ENCODE data around the gene SLC15A4. TPM values are rescaled to one million over a fixed set of nuclear protein-coding genes. Genes with fewer than 3 reads are reported as not detected.
"Not testable (repeated sequence)": the region's sequence is repeated elsewhere in the genome, so short reads cannot be mapped to it uniquely, and the experiment has no call there.

SLC15A4 gene
- total RNA-seq, 1 donor from 2014 or later: 29.3 TPM

- no peaks in the 10 kb centered on the region for H3K36me3 Mint-ChIP-seq (ENCODE audit: unreplicated experiment)
- H3K4me3 Mint-ChIP-seq (ENCODE audit: unreplicated experiment): no peak overlapping the region
- peaks cover 37% of the 10 kb centered on the region for H3K27me3 Mint-ChIP-seq (ENCODE audit: unreplicated experiment)
- no peak overlapping the region for H3K27ac Mint-ChIP-seq (ENCODE audit: unreplicated experiment)
- peaks cover 2% of the 10 kb centered on the region for H3K4me1 Mint-ChIP-seq (ENCODE audit: unreplicated experiment)
- no peaks in the 10 kb centered on the region for H3K9me3 Mint-ChIP-seq (ENCODE audit: unreplicated experiment)
- no peak for TF ChIP-seq CTCF (IDR thresholded peaks at IDR 0.05)
- DNase-seq (ENCODE audit: extremely low spot score, unreplicated experiment): no peak
Observed at GRCh38 chr12:128856035-128856790, 32.5 kb upstream of the SLC15A4 start.

GRCh38 chr12:128853600-128854197, 29.9 kb upstream of the SLC15A4 start:
- no peak for TF ChIP-seq CTCF (IDR thresholded peaks at IDR 0.05)
- no peak overlapping the region for H3K27ac Mint-ChIP-seq (ENCODE audit: unreplicated experiment)
- no peak for DNase-seq (ENCODE audit: extremely low spot score, unreplicated experiment)
- H3K4me3 Mint-ChIP-seq (ENCODE audit: unreplicated experiment): no peak overlapping the region
- peaks cover 35% of the 10 kb centered on the region for H3K27me3 Mint-ChIP-seq (ENCODE audit: unreplicated experiment)
- H3K9me3 Mint-ChIP-seq (ENCODE audit: unreplicated experiment): no peaks in the 10 kb centered on the region
- H3K36me3 Mint-ChIP-seq (ENCODE audit: unreplicated experiment): no peaks in the 10 kb centered on the region
- peaks cover 2% of the 10 kb centered on the region for H3K4me1 Mint-ChIP-seq (ENCODE audit: unreplicated experiment)

GRCh38 chr12:128852885-128853599, 29.3 kb upstream of the SLC15A4 start, which contains the start of gene GLT1D1:
TSS of gene GLT1D1 (plus strand) at chr12:128853478. CDS start at chr12:128853582, 104 bp downstream.
- Mint-ChIP-seq H3K27ac (ENCODE audit: unreplicated experiment) (no peak within 1 kb of the TSS), H3K4me3 (ENCODE audit: unreplicated experiment) (no peak within 1 kb of the TSS), H3K27me3 (ENCODE audit: unreplicated experiment) (peaks cover 35% of the 10 kb centered on the region), H3K4me1 (ENCODE audit: unreplicated experiment) (peaks cover 2% of the 10 kb centered on the region), H3K9me3 (ENCODE audit: unreplicated experiment) (no peaks in the 10 kb centered on the region), H3K36me3 (ENCODE audit: unreplicated experiment) (no peaks in the 10 kb centered on the region)
- no peak for DNase-seq (ENCODE audit: extremely low spot score, unreplicated experiment)
- TF ChIP-seq CTCF (IDR thresholded peaks at IDR 0.05): no peak

GRCh38 chr12:128852026-128852698, 28.4 kb upstream of the SLC15A4 start:
- no peak overlapping the region for H3K4me3 Mint-ChIP-seq (ENCODE audit: unreplicated experiment)
- H3K27ac Mint-ChIP-seq (ENCODE audit: unreplicated experiment): no peak overlapping the region
- no peaks in the 10 kb centered on the region for H3K36me3 Mint-ChIP-seq (ENCODE audit: unreplicated experiment)
- peaks cover 29% of the 10 kb centered on the region for H3K27me3 Mint-ChIP-seq (ENCODE audit: unreplicated experiment)
- TF ChIP-seq CTCF (IDR thresholded peaks at IDR 0.05): no peak
- H3K9me3 Mint-ChIP-seq (ENCODE audit: unreplicated experiment): no peaks in the 10 kb centered on the region
- H3K4me1 Mint-ChIP-seq (ENCODE audit: unreplicated experiment): peaks cover 2% of the 10 kb centered on the region
- no peak for DNase-seq (ENCODE audit: extremely low spot score, unreplicated experiment)

- H3K4me3 Mint-ChIP-seq (ENCODE audit: unreplicated experiment); H3K4me1 Mint-ChIP-seq (ENCODE audit: unreplicated experiment); DNase-seq (ENCODE audit: extremely low spot score, unreplicated experiment); H3K9me3 Mint-ChIP-seq (ENCODE audit: unreplicated experiment); H3K27ac Mint-ChIP-seq (ENCODE audit: unreplicated experiment); H3K36me3 Mint-ChIP-seq (ENCODE audit: unreplicated experiment): not testable (repeated sequence)
- H3K27me3 Mint-ChIP-seq (ENCODE audit: unreplicated experiment): peaks cover 22% of the 10 kb centered on the region
Observed at GRCh38 chr12:128851429-128851828, 27.7 kb upstream of the SLC15A4 start.
